ENCODE data around the gene LZTS2.

LZTS2 gene

DNA sequence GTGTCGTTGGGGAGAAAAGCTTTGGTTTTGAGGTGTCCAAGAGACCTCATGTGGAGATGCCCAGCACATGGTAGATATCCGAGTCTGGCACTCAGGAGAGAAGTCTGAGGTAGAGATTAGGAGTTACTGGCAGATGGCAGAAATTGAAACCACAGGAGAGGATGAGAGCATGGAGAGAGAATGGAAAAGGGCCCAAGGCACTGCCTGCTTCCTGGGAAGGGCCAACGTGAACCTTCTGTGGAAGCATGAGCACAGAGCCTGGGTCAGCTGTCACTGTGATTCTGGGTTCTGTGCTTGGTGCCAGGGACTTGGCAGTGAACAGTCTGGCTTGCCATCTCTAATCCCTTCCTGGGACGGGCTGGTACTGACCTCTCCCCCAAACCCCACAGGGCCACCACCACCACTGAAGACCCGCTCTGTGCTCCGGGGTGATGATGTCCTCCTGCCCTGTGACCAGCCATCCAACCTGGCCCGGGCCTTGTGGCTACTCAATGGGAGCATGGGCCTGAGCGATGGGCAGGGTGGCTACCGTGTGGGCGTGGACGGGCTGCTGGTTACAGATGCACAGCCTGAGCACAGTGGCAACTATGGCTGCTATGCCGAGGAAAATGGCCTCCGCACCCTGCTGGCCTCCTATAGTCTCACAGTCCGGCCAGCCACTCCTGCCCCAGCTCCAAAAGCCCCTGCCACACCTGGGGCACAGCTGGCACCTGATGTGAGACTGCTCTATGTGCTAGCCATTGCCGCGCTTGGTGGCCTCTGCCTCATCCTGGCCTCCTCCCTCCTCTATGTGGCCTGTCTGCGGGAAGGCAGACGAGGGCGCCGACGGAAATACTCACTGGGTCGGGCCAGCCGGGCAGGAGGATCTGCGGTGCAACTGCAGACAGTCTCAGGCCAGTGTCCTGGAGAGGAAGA, 16.4 kb upstream of the LZTS2 start:
- H3K4me3 ChIP-seq (ENCODE audit: control insufficient read depth, low read depth, low read length) = no peak overlapping the region
- TF ChIP-seq, protein P1, sequence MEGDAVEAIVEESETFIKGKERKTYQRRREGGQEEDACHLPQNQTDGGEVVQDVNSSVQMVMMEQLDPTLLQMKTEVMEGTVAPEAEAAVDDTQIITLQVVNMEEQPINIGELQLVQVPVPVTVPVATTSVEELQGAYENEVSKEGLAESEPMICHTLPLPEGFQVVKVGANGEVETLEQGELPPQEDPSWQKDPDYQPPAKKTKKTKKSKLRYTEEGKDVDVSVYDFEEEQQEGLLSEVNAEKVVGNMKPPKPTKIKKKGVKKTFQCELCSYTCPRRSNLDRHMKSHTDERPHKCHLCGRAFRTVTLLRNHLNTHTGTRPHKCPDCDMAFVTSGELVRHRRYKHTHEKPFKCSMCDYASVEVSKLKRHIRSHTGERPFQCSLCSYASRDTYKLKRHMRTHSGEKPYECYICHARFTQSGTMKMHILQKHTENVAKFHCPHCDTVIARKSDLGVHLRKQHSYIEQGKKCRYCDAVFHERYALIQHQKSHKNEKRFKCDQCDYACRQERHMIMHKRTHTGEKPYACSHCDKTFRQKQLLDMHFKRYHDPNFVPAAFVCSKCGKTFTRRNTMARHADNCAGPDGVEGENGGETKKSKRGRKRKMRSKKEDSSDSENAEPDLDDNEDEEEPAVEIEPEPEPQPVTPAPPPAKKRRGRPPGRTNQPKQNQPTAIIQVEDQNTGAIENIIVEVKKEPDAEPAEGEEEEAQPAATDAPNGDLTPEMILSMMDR (IDR thresholded peaks at IDR 0.05; ENCODE audit: control insufficient read depth, insufficient read depth, low read depth, low read length, missing control alignments) = no peak
- no peak for DNase-seq (ENCODE audit: low read depth)

DNA sequence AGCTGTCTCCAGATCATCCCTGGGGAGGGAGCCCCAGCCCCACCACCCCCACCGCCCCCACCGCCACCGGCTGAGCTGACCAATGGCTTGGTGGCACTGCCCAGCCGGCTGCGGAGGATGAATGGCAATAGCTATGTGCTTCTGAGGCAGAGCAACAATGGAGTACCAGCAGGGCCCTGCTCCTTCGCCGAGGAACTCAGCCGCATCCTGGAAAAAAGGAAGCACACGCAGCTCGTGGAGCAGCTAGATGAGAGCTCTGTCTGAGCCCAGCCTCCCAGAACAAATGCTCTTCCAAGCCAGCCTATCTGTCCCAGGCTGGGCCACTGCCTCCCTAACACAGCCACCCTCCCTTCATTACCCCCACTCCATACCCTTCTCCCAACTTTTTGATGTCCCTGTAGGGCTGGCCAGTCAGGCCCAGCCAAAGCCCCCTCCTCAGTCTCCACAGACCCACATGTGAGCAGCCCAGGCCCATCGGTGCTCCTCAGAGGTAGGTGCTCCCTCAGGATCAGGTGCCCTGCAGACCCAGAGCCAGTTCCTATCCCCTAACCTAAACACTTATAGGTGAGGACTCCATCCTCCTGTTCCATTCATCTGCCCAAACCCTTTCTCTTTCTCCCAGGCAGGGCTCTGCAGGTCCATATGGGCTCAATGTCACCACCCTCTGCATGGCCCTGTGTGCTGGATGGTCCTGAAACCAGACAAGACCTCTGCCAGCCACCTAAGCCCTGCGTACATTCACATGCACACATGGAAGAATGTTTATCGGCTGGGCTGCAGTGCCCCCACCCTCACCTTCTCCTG, 15.5 kb upstream of the LZTS2 start:
- TF ChIP-seq, protein P1 (IDR thresholded peaks at IDR 0.05; ENCODE audit: control insufficient read depth, insufficient read depth, low read depth, low read length, missing control alignments) = no peak
- no peak overlapping the region for H3K4me3 ChIP-seq (ENCODE audit: control insufficient read depth, low read depth, low read length)
- no peak for DNase-seq (ENCODE audit: low read depth)

- no peak for DNase-seq (ENCODE audit: low read depth)
Measured at GRCh38 chr10:100984672-100985177, 14.9 kb upstream of the LZTS2 start.

DNA sequence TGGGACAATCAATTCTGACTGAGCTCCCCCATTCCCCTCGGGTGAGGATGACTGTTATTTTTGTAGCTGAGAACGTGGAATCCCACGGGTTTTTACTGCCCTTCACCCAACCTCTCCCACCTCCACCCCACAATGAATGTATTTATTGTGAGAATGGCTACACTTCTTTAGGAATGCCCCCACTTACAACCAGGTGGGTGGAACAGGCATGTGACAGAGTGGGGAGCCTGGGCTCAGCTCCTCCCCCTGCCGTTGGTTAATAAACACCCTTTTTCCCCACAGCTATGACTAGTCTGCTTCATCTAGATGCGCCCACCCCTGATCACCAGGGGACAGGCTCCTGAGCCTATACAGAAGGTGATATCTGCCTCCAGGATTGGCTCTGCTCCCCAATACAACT, 14.3 kb upstream of the LZTS2 start:
- TF ChIP-seq, protein P1 (IDR thresholded peaks at IDR 0.05; ENCODE audit: control insufficient read depth, insufficient read depth, low read depth, low read length, missing control alignments) = no peak
- DNase-seq (ENCODE audit: low read depth) = no peak
- H3K4me3 ChIP-seq (ENCODE audit: control insufficient read depth, low read depth, low read length) = no peak overlapping the region

More at GRCh38 chr10:100984672-100985177, 14.9 kb upstream of the LZTS2 start:
- TF ChIP-seq, protein P1 (IDR thresholded peaks at IDR 0.05; ENCODE audit: control insufficient read depth, insufficient read depth, low read depth, low read length, missing control alignments) = no peak
- H3K4me3 ChIP-seq (ENCODE audit: control insufficient read depth, low read depth, low read length) = no peak overlapping the region

- TF ChIP-seq, protein P1 (IDR thresholded peaks at IDR 0.05; ENCODE audit: control insufficient read depth, insufficient read depth, low read depth, low read length, missing control alignments) = no peak
- no peak for DNase-seq (ENCODE audit: low read depth)
- peak overlapping the region; percentile 88 for H3K4me3 ChIP-seq (ENCODE audit: control insufficient read depth, low read depth, low read length)
Measured at GRCh38 chr10:100986623-100986951, 13.0 kb upstream of the LZTS2 start.

- peak within 1 kb of the TSS; percentile 88 for H3K4me3 ChIP-seq (ENCODE audit: control insufficient read depth, low read depth, low read length)
- no peak for DNase-seq (ENCODE audit: low read depth)
- TF ChIP-seq, protein P1 (IDR thresholded peaks at IDR 0.05; ENCODE audit: control insufficient read depth, insufficient read depth, low read depth, low read length, missing control alignments) = no peak
Measured at GRCh38 chr10:100986952-100987684, 12.5 kb upstream of the LZTS2 start, which contains the start of the genes MRPL43 and TWNK. TSS of gene MRPL43 (minus strand) at chr10:100987497. CDS start at chr10:100987443, 54 bp downstream. TSS of gene TWNK (plus strand) at chr10:100987543. CDS start at chr10:100988211, 668 bp downstream.

All from AG09309 (cell line).